GM19240 (cell line): Measurements from ENCODE around the gene TMTC2.

Experiments used
- DNase-seq: peaks from one replicate; pipeline ENCODE4 v3.0.0; 2011; ENCODE audit warnings: low spot score; ENCODE audit not compliant: insufficient read length

The TMTC2 gene

DNA sequence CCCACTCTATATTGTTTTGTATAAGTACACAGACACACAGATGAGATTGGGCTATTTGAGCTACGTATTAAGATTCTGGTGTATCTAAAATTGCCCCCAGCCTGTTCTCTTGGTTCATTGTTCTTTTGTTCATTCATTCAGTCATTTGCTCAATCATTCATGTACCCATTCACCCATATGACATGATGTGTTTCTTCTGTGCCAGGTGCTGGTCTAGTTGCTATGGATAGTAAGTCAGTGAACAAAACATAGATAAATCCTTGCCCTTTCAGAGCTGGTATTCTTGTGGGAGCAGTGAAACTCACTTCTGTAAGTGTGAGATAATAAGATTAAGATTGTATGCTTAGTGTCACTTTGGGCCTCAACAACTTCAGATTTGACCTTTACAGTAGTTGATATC is 191.3 kb downstream of the TMTC2 start:
- no peak for DNase-seq

DNA sequence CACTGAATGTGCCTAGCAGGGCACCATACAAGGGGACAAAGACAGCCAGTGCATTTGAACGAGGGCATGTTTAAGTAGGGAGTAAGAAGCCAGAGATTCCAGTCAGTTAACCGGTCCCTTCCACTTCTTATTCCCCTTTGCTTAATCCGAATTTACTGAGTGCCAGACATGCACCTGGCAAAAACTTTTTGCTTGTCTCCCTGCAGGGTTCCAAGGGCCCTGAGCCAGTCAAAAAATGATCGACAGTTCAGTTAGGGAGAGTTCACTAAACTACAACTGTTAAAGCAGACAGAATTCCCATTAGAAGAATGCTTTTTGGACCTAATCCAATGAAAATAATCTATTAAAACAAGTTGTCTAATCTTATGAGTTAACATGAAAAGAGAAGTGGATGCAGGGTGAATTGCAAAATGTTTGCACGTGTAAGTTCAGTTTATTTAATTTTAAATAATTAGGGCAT is 193.8 kb downstream of the TMTC2 start:
- no peak for DNase-seq

DNA sequence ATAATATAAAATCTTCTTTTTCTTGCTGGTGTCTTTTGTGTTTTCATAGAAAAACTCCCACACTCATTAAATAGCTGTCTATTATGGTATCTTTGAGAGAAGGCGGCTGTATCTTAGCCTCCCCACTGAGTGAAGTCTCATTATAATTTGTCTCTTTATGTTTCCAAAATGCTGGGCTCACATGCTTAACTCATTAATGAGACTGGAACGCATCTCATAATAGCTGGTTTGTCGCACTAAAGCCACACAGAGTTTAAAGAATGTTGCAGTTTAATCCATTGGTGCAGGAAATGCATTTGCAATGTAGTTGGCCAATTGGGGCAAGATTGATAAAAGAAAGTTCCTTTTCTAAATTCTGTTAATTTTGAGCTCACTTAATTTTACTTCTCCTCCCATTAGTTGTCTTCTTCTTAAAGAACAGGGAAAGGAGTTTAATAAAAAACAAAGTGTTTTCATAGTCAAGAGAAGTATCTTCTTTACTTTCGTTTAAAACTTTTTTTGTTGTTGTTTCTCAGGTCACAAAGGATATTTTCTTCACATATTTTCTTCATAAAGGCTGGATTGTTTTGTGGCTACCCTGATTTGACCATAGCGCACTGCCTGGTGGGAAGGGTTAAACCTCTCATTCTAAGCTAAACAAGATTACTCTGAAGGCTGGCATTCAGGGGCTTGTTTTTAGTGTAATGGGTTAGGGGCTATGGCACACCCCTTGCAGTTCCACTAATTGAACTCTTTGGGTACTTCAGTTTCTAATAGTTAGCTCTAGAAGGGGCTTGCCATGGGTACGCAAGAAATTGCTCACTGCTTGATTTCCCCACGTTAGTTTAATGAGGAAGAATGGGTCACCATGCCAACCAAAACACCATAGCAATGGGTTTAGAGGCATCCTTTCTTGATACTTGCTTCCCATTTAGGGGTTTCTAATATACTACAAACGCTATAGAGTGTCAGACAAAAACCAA is 197.0 kb downstream of the TMTC2 start:
- DNase-seq, result no peak

DNA sequence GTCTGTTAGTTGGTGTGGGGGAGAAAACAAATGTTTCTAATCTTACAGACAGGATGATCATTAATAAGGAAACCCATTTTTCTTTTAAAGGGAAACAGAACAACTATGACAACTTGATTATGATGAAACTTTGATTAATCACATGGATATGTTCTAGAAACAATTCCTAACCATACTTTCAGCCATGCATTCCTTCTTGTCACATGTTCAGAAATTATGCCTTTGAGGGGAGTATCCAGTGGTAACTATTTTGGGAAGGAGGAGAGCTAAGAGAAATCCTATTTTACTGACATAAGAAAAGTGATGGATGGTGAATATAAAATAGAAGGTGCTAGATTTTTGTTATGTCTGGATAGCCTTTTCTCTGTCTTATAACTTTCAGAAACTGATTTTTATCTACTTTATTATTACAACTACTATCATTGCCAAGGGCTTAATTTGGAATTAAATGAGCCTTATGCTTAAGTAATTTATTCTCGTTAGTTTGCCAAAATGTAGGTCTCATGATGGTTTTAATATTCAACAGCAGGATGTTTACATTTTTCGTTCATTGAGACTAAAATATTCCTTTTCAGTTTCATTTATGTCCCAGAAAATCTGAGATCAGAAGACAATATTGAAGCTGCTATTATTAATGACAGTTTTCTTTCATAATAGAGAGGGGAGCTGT is 200.1 kb downstream of the TMTC2 start:
- DNase-seq, result no peak

DNA sequence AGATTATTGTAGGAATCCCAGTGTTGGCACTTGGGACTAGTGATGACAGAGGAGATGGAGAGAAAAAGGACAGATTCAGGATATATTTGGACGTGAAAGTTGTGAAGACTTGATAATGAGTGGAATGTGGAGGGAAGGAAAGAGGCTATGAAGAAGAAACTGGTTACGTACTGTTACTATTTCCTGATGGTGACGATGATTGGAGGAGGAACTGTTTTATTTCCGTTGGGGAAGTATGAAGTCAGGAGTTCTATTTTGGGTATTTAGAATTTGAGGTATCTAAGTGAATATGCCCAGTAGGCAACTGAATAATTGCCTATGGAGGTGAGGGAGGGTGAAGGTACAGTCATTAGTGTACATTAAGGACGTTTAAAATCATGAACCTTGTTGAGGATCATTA is 207.2 kb downstream of the TMTC2 start:
- DNase-seq, result no peak

DNA sequence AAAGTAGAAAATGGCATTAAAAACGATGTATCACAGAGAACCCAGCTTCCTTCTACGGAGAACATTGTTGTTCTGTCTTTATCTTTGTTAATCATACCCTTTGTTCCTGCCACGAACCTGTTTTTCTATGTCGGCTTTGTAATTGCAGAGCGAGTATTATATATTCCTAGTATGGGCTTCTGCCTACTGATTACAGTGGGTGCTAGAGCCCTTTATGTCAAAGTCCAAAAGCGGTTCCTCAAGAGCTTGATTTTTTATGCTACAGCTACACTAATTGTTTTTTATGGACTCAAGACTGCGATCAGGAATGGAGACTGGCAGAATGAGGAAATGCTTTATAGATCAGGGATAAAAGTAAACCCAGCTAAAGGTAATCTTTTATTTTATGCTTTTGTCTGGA is 209.6 kb downstream of the TMTC2 start:
- no peak for DNase-seq

DNA sequence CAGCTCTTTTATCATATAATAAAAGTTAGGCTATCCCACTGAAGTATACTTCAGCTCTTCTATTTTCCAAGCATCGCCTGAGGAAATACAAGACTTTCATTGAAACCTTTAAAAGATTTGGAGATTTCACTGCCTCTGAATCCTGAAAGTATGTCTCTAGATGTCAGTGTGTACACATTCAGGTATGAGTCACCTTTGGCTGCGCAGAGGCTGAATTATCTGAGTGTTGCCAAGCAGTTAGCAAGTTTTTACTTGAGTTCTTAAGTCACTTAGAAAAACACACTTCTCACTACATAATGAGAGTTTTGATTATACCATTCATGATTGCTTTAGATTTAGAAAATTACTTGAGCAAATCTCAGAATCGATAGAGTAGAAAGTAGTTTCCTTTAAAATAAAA is 210.3 kb downstream of the TMTC2 start:
- no peak for DNase-seq

DNA sequence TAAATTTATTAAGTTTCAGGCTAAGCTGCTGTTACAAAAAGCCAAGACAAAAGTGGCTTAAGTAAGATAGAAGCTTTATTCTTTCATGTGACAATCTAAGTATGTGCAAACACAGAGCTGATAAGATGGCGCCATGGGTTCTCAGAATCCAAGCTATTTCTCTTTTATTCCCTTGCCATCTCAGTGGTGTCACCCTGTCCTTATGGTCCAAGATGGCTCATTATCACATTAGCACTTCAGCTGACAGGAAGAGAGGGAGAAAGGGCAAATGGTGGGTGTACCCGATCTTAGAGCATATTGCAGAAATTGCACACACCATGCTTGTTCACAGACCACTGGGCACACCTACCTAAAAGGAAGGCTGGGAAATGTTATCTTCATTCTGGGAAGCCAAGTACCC is 211.7 kb downstream of the TMTC2 start:
- no peak for DNase-seq

DNA sequence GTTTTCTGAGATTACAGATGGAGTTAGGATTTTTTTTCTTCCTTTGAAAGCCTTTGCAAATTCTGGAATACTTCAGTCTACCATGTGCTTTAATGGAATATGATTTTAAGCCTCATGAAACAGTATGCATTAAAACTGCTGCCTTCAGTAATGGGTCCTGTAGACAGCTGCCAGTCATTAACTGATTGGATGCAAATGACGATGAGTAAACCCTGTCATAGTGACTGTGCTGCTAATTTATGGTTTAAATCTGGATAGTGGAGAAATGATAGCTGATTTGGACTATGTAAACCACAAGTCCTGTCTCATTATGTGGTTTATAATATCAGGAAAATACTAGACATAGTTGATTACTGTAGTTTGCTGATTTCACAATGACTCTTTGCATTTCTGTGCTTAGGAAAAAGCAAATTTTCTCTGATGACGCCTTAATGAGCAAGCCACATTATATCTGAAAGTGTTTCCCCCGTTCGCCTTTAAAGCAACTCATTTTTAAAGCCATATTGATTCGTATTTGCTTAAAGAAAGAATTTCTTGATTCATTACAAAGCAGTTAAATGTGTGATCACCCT is 217.6 kb downstream of the TMTC2 start:
- DNase-seq, result no peak

DNA sequence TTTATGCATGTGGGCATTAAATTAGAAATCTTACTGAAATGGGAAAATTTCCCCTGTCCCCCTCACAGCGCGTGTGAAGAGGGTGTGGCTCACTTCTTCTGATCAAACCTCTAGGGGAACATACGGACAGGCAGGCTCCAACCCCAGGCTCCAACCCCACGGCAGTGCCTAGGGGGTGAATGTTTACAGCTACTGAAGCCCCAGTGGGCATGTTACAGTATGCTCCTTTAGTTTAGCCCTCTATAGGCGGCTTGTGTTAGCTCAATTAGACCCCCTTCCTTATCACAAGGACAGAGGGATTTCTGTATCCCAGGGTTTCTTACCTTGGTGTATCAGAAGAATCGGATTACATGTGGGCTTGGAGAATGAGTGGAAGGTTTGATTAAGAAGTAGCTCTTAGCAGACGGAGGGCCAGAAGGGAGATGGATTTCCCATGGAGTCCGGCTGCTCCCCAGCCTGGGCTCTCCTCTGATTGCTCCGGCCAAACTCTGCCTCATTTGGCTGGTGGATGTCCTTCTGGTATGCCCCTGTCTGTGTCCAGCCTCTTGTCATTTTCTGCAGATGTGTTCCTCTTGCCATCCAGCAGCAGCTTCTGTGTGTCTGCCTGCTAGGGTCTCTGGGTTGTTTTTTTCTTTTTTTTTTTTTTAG is 223.7 kb downstream of the TMTC2 start:
- DNase-seq, result no peak

DNA sequence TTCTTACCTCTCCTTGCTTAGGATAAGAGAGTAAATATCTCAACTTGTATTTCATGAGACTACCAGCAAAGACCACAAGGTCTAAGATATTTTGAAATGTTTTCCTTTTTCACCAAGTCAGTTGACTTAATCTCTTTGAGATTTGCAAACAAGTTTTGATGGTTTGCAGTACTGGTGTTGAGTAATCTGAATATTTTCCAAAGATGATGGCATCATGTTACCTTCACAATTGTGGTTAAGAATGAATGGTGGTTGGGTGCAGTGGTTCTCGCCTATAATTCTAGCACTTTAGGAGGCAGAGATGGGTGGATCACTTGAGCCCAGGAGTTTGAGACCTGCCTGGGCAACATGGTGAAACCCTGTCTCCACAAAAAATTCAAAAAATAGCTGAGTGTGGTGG is 225.7 kb downstream of the TMTC2 start:
- no peak for DNase-seq

DNA sequence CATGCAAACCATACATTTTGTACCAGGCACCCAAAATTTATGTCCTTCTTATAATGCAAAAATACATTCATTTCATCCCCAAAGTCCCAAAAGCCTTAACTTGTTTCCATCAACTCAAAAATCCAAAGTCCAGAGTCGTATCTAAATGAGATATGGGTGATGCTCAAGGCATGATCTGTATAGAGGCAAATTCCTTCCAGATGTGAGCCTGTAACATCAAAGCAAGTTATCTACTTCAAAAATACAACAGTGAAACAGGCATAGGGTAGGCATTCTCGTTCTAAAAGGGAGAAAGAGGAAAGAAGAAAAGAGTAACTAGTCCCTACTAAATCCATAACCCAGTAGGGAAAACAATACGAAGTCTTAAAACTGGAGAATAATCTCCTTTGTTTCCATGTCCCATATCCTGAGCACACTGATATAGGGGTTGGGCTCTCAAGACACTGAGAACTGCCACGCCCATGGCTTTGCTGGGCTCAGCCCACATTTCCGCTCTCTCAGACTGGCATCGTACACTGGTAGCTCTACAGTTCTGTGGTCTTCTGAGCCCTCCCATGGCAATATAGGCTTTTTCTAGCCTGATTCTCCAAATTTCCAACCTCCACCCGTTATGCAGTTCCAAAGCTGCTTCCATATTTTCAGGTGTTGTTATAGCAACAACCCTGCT is 232.8 kb downstream of the TMTC2 start:
- DNase-seq, result no peak

DNA sequence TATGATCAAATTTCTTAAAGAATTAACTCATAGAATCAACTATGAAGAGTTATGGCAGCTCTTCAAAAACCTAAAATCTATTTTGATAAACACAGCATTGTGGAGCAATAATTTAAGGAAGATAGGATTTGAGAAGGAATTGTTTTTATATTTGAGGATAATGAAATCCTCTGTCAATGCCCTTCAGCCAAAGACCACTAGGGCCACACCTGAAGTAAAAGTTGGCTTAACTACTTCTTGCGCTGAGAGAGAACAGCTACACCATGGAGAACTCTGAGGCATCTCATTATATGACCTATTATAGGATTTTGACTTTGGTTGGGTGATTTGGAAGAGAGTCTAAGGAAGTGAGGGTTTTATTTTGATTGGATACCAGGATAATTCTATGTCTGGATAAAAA is 237.2 kb downstream of the TMTC2 start:
- DNase-seq, result no peak

DNA sequence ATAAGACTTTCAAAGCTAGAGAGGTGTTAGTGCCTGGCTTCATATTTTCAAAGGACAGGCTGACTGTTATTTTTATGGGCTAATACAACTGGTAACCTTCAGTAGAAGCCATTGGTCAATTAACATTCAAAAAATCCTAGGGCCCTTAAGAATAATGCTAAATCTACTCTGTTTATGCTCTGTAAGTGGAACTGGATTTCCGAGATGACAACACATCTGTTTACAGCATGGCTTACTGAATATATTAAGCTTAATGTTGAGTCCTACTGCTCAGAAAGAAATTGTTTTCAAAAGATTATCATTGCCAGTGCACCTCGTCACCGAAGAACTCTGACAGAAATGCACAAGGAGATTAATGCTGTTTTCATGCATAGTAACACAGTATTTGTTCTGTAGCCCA is 239.9 kb downstream of the TMTC2 start:
- DNase-seq, result no peak

DNA sequence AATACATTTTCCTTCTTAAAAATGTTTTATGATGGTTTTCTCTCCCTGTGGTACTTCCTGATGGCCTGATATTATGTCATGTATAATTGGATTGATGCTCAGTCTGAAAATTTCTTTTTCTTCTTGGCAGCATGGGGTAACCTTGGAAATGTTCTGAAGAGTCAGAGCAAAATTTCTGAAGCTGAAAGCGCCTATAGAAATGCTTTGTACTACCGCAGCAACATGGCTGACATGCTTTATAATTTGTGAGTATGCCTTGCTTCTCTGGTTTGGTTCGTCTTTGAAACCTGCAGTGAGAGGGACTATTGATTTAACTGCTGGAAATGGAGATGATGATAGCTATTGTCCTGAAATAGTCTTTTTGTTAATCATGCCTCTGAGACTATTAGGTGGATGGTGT is 243.6 kb downstream of the TMTC2 start:
- DNase-seq, result no peak

DNA sequence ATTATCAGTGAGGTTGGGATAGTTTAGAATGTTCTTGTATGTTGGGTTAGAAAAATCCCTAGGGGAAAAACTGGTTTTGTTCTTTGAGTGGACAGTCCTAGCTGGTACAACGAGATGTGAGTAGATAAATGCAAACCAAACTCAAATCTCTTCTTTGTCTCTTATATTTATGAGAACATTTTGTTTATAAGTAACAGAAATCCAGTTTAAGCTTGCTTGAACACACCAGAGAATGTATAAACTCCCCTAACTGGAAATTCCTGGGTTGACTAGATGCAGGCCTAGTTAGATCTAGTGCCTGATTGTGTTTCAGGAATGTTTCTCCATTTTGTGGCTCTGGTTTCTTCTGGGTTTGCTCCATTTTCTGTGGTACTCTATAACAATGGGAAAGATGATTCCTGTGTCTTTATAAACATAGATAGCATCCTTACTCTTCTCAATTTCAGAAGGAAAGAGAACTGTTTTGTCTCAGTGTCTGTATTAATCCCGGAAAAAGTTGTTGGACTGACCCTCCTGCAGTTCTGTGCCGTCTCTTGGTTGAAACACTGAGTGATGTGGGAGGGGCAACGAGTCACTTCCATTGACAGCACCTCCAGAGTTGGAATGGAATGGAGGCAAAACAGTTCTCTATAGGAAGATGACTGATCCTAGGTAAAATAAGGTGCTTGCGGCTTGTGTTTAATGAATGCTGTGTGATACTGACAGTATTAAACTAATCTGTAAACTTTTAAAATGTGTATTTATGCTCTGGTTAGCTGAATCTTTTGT is 244.8 kb downstream of the TMTC2 start:
- DNase-seq, result no peak

DNA sequence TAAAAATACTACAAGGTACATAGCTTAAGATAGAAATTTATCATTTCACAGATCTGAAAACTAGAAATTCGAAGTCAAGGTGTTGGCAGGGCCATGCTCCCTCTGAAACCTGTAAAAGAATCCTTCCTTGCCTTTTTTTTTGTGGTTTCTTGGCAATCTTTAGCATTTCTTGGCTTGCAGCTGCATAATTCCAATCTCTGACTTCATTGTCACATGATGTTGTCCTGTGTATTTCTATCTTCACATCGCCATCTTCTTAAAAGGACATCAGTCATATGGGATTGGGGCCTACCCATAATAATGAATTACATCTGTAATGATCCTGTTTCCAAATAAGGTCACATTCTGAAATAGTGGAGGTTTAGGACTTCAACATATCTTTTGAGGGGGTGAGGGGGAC is 250.4 kb downstream of the TMTC2 start:
- no peak for DNase-seq

DNA sequence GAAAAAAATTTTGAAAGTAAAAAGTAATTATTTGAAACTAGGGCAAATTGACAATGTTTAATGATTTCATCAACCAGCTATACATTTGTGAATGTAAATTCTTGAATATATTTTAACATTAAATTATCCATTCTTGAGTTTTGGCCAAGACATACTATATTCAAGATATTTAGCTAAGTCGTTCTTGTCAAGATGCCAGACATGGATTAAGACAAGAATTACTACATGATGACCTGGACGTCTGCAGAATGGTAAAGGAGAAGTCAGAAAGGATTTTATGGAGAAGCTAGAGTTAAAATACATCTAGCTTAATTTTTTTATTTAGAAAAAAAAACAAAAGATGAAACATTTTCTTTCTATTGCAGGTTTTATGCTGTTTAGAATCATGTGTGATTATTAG is 255.8 kb downstream of the TMTC2 start:
- DNase-seq, result no peak

DNA sequence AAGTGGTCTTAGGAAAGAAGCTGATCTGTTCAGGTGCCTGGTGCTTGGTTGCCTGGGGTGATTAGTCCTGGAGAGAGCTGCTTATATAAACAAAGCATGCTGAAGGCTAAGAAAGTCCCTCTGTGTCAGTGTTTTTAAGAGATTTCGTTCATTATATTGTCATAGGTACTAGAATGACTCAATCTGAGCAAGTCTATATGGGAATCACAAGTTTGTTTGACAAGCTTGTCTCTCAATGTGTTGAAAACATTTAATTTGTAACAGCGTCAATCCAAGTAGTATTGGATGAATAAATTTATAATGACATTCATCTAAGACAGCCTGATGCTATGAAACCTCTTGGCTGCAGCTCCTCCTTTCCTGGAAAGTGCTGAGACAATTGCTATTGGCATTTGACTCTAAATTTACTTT is 256.3 kb downstream of the TMTC2 start:
- no peak for DNase-seq

DNA sequence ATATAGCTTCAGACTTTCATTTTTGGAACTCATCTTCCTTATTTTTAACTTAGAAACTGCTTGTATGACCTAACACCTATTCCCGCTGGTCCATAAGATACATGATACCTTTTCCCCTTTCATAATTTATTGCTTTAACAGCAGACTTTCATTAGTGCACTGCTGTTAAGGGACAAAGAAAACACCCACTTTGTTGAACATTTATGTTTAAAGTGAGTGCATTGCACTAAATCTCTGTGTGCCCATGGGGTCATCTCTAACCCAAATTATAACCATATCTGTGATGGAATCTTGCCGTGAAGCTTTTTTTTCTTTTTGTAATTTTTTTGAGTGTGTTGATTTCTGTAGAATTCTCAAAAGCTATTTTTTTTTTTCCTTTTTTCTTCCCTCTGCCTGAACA is 261.8 kb downstream of the TMTC2 start:
- no peak for DNase-seq

DNA sequence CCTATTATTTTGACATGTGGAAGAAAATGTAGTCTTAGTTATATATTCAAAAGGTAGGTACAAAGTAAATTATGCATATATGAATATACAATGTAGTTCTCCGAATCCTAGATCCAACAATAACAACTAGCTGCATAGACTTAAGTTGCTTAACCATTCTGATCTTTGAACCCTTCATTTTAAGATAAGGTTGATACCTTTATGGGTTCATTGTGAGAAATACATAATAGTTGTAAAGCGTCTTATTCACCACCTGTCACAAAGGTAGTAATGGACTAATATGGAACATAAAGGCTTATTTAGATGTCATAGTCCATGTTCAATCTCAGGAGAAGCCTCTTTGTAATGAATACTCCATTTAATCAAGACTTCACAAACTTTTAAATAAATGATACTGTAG is 263.6 kb downstream of the TMTC2 start:
- no peak for DNase-seq
